ENCODE measurements around the gene PHLDA3.

GRCh38 chr1:201468501-201468843 is 516 bp downstream of the PHLDA3 start:
- no peak for TF ChIP-seq DBP (CRISPR knock-in tag; IDR thresholded peaks at IDR 0.05; ENCODE audit: not compliant biosample characterization)
- no peak for TF ChIP-seq PBX3 (CRISPR knock-in tag; IDR thresholded peaks at IDR 0.05; ENCODE audit: borderline replicate concordance)
- peak; percentile 21; the same call in 1 of the 2 replicates for TF ChIP-seq ZNF34 (CRISPR knock-in tag; IDR thresholded peaks at IDR 0.05; ENCODE audit: borderline replicate concordance)
- TF ChIP-seq POLR2AphosphoS2 (IDR thresholded peaks at IDR 0.05; ENCODE audit: low read depth, low read length): no peak
